IMR-90 (cell line): ENCODE measurements around the gene PI16.

Experiments used
- CEBPB ChIP-seq: IDR thresholded peaks from 2 replicates; pipeline ENCODE4 v1.6.1; 2012; ENCODE audit warnings: low read depth, low read length, improper control_type of control experiment
- MAZ ChIP-seq: IDR thresholded peaks from 2 replicates; pipeline ENCODE4 v1.6.1; 2012; ENCODE audit warnings: low read depth, mild to moderate bottlenecking, low read length, improper control_type of control experiment, moderate library complexity, borderline replicate concordance
- POLR2A ChIP-seq: IDR thresholded peaks from 2 replicates; pipeline ENCODE4 v1.6.1; 2012; ENCODE audit warnings: mild to moderate bottlenecking, low read depth, low read length
- SMC3 ChIP-seq: fragments of 150-350 bp; IDR thresholded peaks from 2 replicates; pipeline ENCODE4 v1.6.1; 2016; ENCODE audit warnings: low read depth, mild to moderate bottlenecking, antibody characterized with exemption, low read length, moderate library complexity
- TF ChIP-seq, protein P1 (sequence below): conservative IDR thresholded peaks from 2 replicates; pipeline ENCODE4 v1.5.1; 2012; ENCODE audit warnings: mild to moderate bottlenecking, low read depth, low read length, improper control_type of control experiment
- TF ChIP-seq, protein P2 (sequence below): fragments of 150-350 bp; IDR thresholded peaks from 2 replicates; pipeline ENCODE4 v1.6.1; 2017; ENCODE audit warnings: mild to moderate bottlenecking, antibody characterized with exemption, low read length, low read depth

DNA sequence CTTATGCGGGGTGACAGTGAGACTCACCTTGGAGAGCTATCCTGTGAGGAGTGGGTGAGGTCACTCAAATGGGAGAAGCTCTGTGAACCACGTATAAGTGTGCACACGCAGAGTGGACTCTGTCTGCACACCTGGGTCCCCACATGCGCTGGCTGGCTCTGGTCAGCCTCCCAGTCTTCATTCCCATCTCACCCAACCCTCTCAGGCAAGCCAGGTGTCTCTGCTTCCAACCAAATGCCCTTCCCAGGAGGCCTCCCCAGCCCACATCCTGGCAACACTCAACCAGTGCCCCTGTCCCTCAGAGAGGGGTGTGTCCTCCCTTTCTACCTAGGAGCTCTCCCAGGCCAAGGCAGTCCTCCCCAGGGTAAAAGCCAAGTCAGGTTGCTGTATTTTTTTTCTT lies 8.0 kb upstream of the PI16 start:
- TF ChIP-seq, protein P1, sequence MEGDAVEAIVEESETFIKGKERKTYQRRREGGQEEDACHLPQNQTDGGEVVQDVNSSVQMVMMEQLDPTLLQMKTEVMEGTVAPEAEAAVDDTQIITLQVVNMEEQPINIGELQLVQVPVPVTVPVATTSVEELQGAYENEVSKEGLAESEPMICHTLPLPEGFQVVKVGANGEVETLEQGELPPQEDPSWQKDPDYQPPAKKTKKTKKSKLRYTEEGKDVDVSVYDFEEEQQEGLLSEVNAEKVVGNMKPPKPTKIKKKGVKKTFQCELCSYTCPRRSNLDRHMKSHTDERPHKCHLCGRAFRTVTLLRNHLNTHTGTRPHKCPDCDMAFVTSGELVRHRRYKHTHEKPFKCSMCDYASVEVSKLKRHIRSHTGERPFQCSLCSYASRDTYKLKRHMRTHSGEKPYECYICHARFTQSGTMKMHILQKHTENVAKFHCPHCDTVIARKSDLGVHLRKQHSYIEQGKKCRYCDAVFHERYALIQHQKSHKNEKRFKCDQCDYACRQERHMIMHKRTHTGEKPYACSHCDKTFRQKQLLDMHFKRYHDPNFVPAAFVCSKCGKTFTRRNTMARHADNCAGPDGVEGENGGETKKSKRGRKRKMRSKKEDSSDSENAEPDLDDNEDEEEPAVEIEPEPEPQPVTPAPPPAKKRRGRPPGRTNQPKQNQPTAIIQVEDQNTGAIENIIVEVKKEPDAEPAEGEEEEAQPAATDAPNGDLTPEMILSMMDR, result no peak
- TF ChIP-seq MAZ (no peak), POLR2A (no peak), SMC3 (no peak), CEBPB (no peak)
- TF ChIP-seq, protein P2, sequence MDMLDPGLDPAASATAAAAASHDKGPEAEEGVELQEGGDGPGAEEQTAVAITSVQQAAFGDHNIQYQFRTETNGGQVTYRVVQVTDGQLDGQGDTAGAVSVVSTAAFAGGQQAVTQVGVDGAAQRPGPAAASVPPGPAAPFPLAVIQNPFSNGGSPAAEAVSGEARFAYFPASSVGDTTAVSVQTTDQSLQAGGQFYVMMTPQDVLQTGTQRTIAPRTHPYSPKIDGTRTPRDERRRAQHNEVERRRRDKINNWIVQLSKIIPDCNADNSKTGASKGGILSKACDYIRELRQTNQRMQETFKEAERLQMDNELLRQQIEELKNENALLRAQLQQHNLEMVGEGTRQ, result no peak
